NB4 (cell line): ENCODE results near the gene STARD4.

Experiments used
- CTCF ChIP-seq: IDR thresholded peaks from one replicate; pipeline ENCODE4 v1.5.1; 2012; ENCODE audit warnings: low read depth, low read length
- MYC ChIP-seq: IDR thresholded peaks from 2 replicates; pipeline ENCODE4 v1.6.1; 2011; ENCODE audit warnings: low read depth, low read length
- POLR2A ChIP-seq: IDR thresholded peaks from 2 replicates; pipeline ENCODE4 v1.6.1; 2011; ENCODE audit warnings: mild to moderate bottlenecking; ENCODE audit not compliant: insufficient read length; ENCODE audit errors: extremely low read depth

GRCh38 chr5:111556501-111556900, 44.2 kb upstream of the STARD4 start:
- TF ChIP-seq CTCF (no peak), POLR2A (no peak), MYC (no peak)
